HepG2 (cell line): ENCODE measurements around the gene LCAT. TPM values are rescaled to one million over a fixed set of nuclear protein-coding genes. Genes with fewer than 3 reads are reported as not detected.

Experiments used
- NFE2L2 ChIP-seq: fragments of 150-350 bp; IDR thresholded peaks from 2 replicates; pipeline ENCODE4 v1.6.1; 2014; ENCODE audit warnings: low read length
- NFYB ChIP-seq: sonication (generic); formaldehyde crosslinking; IDR thresholded peaks from 2 replicates; pipeline ENCODE4 v1.4.0; 2020; ENCODE audit warnings: missing genetic modification reagents
- POLR2G ChIP-seq: fragments of 200-400 bp; formaldehyde crosslinking; IDR thresholded peaks from 2 replicates; pipeline ENCODE4 v1.6.1; 2018; ENCODE audit warnings: mild to moderate bottlenecking, low read depth, low read length, moderate library complexity
- RBAK ChIP-seq: sonication (generic); formaldehyde crosslinking; IDR thresholded peaks from 2 replicates; pipeline ENCODE4 v1.5.1; 2020; ENCODE audit warnings: mild to moderate bottlenecking, missing genetic modification reagents
- RXRB ChIP-seq: IDR thresholded peaks from 2 replicates; pipeline ENCODE4 v1.6.1; 2016; ENCODE audit warnings: borderline replicate concordance, missing genetic modification reagents, missing compliant biosample characterization
- SAFB2 ChIP-seq: sonication (generic); formaldehyde crosslinking; IDR thresholded peaks from 2 replicates; pipeline ENCODE4 v1.5.1; 2020; ENCODE audit warnings: missing genetic modification reagents, low read depth, mild to moderate bottlenecking, borderline replicate concordance
- SMARCC2 ChIP-seq: fragments of 450-650 bp; IDR thresholded peaks from 2 replicates; pipeline ENCODE4 v1.6.1; 2017; ENCODE audit warnings: antibody characterized with exemption, mild to moderate bottlenecking
- TMF1 ChIP-seq: sonication (generic); formaldehyde crosslinking; IDR thresholded peaks from 2 replicates; pipeline ENCODE4 v1.8.1; 2022; ENCODE audit warnings: low read depth, missing genetic modification reagents
- ZFP36L2 ChIP-seq: sonication (generic); formaldehyde crosslinking; IDR thresholded peaks from 2 replicates; pipeline ENCODE4 v1.4.0; 2020; ENCODE audit warnings: missing genetic modification reagents
- ZFX ChIP-seq: sonication (generic); formaldehyde crosslinking; IDR thresholded peaks from 2 replicates; pipeline ENCODE4 v1.4.0; 2020; ENCODE audit warnings: mild to moderate bottlenecking, low read depth, missing genetic modification reagents, moderate library complexity
- ZNF44 ChIP-seq: sonication (generic); formaldehyde crosslinking; IDR thresholded peaks from 2 replicates; pipeline ENCODE4 v1.5.1; 2020; ENCODE audit warnings: mild to moderate bottlenecking, missing genetic modification reagents
- ZNF570 ChIP-seq: sonication (generic); formaldehyde crosslinking; IDR thresholded peaks from 2 replicates; pipeline ENCODE4 v1.4.0; 2020; ENCODE audit warnings: mild to moderate bottlenecking, missing genetic modification reagents, borderline replicate concordance
- polyA plus RNA-seq, 8 experiments: library from polyadenylated mRNA; depleted of rRNA in 3 of 8; stranded (reverse) in 7 of 8; unstranded in 1 of 8; fragments of >200 nt; fragmentation: Illumina TruSeq in 4 of 8; extraction: Trizol in 4 of 8; gene quantifications; 2 replicates each; pipeline versions ENCODE4 v1.2.1 to v1.2.3, GENCODE V29; 2011 to 2016; ENCODE audit warnings: low read depth in 4 of 8, missing spikeins in 1 of 8, mixed read lengths in 1 of 8; ENCODE audit not compliant: insufficient read depth in 1 of 8
- total RNA-seq, 5 experiments: library from RNA; depleted of rRNA; stranded (reverse); fragments of >200 nt; fragmentation: Illumina TruSeq; extraction: Trizol; gene quantifications; 2 replicates each; pipeline ENCODE4 v1.2.3, GENCODE V29; 2016; ENCODE audit warnings: low read depth in 1 of 5
- TF ChIP-seq, protein P1 (sequence below): IDR thresholded peaks from 2 replicates; pipeline ENCODE4 v1.6.1; 2016; ENCODE audit warnings: low read depth, missing genetic modification reagents, missing compliant biosample characterization
- TF ChIP-seq, protein P2 (sequence below): sonication (generic); formaldehyde crosslinking; conservative IDR thresholded peaks from 2 replicates; pipeline ENCODE4 v1.4.0; 2020; ENCODE audit warnings: missing genetic modification reagents
- TF ChIP-seq, protein P3 (sequence below): sonication (generic); formaldehyde crosslinking; IDR thresholded peaks from 2 replicates; pipeline ENCODE4 v1.5.0; 2020; ENCODE audit warnings: missing genetic modification reagents, mild to moderate bottlenecking, borderline replicate concordance
- TF ChIP-seq, protein P4 (sequence below): IDR thresholded peaks from 2 replicates; pipeline ENCODE4 v1.6.1; 2016; ENCODE audit warnings: missing compliant biosample characterization, missing genetic modification reagents, borderline replicate concordance
- TF ChIP-seq, protein P5 (sequence below): IDR thresholded peaks from 2 replicates; pipeline ENCODE4 v1.6.1; 2016; ENCODE audit warnings: low read depth, borderline replicate concordance

Gene LCAT
- total and polyA plus RNA-seq, 2 of the 13 experiments (the other 11 are each of a cell fraction or from before 2014, with no cell fraction given), result 36.1 to 38.9 TPM

DNA sequence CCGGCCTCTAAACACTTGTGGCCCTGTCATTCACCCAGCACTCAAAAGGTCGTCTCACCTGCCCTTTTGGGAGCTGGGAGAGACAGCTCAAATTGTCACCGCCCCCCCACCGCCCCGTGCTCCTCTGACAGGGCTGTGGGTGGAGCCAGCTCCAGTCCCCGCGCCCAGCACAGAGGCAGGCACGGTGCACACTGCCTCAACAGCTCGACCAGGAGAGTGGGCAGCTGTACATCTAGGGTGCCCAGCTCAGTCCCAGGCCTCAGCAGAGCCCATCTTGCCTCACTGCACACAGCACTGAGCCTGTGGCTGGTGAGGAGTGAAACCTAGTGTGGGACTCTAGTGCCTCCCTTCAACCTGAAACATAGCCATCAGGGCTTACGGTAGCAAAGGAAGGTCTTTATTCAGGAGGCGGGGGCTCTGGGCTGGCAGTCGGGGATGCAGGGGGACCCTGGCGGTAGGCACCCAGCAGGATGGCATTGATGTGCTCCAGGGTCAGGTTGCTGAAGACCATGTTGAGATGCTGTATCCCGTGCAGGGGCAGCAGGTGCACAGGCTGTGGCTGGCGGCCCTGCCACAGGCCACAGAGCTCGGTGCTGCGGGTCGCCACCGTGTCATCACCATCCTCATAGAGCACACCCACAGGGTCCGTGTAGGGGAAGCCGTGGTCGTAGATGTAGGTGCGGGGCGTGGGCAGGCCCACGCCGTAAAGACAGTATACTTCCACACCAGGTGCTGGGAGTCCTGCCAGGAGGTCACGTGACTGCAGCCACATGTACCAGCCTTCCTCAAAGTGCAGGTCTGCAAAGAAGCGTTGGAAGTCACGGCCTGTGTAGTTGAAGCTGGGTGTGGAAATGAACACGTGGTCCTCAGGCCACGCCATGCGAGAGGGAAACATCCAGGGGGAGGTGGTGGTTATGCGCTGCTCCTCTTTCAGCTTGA lies 4.1 kb downstream of the LCAT start (continued):
- TF ChIP-seq, protein P1, sequence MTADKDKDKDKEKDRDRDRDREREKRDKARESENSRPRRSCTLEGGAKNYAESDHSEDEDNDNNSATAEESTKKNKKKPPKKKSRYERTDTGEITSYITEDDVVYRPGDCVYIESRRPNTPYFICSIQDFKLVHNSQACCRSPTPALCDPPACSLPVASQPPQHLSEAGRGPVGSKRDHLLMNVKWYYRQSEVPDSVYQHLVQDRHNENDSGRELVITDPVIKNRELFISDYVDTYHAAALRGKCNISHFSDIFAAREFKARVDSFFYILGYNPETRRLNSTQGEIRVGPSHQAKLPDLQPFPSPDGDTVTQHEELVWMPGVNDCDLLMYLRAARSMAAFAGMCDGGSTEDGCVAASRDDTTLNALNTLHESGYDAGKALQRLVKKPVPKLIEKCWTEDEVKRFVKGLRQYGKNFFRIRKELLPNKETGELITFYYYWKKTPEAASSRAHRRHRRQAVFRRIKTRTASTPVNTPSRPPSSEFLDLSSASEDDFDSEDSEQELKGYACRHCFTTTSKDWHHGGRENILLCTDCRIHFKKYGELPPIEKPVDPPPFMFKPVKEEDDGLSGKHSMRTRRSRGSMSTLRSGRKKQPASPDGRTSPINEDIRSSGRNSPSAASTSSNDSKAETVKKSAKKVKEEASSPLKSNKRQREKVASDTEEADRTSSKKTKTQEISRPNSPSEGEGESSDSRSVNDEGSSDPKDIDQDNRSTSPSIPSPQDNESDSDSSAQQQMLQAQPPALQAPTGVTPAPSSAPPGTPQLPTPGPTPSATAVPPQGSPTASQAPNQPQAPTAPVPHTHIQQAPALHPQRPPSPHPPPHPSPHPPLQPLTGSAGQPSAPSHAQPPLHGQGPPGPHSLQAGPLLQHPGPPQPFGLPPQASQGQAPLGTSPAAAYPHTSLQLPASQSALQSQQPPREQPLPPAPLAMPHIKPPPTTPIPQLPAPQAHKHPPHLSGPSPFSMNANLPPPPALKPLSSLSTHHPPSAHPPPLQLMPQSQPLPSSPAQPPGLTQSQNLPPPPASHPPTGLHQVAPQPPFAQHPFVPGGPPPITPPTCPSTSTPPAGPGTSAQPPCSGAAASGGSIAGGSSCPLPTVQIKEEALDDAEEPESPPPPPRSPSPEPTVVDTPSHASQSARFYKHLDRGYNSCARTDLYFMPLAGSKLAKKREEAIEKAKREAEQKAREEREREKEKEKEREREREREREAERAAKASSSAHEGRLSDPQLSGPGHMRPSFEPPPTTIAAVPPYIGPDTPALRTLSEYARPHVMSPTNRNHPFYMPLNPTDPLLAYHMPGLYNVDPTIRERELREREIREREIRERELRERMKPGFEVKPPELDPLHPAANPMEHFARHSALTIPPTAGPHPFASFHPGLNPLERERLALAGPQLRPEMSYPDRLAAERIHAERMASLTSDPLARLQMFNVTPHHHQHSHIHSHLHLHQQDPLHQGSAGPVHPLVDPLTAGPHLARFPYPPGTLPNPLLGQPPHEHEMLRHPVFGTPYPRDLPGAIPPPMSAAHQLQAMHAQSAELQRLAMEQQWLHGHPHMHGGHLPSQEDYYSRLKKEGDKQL (CRISPR knock-in tag), result no peak
- TF ChIP-seq, protein P2, sequence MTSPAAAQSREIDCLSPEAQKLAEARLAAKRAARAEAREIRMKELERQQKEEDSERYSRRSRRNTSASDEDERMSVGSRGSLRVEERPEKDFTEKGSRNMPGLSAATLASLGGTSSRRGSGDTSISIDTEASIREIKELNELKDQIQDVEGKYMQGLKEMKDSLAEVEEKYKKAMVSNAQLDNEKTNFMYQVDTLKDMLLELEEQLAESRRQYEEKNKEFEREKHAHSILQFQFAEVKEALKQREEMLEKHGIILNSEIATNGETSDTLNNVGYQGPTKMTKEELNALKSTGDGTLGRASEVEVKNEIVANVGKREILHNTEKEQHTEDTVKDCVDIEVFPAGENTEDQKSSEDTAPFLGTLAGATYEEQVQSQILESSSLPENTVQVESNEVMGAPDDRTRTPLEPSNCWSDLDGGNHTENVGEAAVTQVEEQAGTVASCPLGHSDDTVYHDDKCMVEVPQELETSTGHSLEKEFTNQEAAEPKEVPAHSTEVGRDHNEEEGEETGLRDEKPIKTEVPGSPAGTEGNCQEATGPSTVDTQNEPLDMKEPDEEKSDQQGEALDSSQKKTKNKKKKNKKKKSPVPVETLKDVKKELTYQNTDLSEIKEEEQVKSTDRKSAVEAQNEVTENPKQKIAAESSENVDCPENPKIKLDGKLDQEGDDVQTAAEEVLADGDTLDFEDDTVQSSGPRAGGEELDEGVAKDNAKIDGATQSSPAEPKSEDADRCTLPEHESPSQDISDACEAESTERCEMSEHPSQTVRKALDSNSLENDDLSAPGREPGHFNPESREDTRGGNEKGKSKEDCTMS (CRISPR knock-in tag), result no peak
- TF ChIP-seq RXRB (CRISPR knock-in tag), result no peak
- TF ChIP-seq, protein P3, sequence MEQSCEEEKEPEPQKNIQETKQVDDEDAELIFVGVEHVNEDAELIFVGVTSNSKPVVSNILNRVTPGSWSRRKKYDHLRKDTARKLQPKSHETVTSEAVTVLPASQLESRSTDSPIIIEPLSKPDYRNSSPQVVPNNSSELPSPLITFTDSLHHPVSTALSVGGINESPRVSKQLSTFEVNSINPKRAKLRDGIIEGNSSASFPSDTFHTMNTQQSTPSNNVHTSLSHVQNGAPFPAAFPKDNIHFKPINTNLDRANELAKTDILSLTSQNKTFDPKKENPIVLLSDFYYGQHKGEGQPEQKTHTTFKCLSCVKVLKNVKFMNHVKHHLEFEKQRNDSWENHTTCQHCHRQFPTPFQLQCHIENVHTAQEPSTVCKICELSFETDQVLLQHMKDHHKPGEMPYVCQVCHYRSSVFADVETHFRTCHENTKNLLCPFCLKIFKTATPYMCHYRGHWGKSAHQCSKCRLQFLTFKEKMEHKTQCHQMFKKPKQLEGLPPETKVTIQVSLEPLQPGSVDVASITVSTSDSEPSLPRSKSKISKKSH, result 0 out of 2 replicates have a peak, but pooled peaks have one; percentile 69
- TF ChIP-seq ZFP36L2, result no peak
- TF ChIP-seq NFYB (CRISPR knock-in tag), result no peak
- TF ChIP-seq NFE2L2, result no peak
- TF ChIP-seq RBAK (CRISPR knock-in tag), result peak; percentile 26; the same call in 1 of the 2 replicates
- peak; percentile 35; the same call in 1 of the 2 replicates for TF ChIP-seq ZFX
- TF ChIP-seq, protein P4, sequence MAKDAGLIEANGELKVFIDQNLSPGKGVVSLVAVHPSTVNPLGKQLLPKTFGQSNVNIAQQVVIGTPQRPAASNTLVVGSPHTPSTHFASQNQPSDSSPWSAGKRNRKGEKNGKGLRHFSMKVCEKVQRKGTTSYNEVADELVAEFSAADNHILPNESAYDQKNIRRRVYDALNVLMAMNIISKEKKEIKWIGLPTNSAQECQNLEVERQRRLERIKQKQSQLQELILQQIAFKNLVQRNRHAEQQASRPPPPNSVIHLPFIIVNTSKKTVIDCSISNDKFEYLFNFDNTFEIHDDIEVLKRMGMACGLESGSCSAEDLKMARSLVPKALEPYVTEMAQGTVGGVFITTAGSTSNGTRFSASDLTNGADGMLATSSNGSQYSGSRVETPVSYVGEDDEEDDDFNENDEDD (CRISPR knock-in tag), result no peak
- TF ChIP-seq ZNF44 (CRISPR knock-in tag), result no peak
- no peak for TF ChIP-seq SMARCC2
- TF ChIP-seq ZNF570 (CRISPR knock-in tag), result no peak
- TF ChIP-seq, protein P5, sequence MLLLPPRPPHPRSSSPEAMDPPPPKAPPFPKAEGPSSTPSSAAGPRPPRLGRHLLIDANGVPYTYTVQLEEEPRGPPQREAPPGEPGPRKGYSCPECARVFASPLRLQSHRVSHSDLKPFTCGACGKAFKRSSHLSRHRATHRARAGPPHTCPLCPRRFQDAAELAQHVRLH (CRISPR knock-in tag), result no peak
- TF ChIP-seq SAFB2 (CRISPR knock-in tag), result peak; percentile 72; the same call in 1 of the 2 replicates
- peak; percentile 46 for TF ChIP-seq POLR2G
- 0 out of 2 replicates have a peak, but pooled peaks have one; percentile 48 for TF ChIP-seq TMF1 (CRISPR knock-in tag)
